GM19099 (cell line): ENCODE data around the gene PABPN1.

ENCODE experiments used
- POLR2A ChIP-seq: IDR thresholded peaks from 3 replicates; pipeline ENCODE4 v1.6.1; 2011; ENCODE audit warnings: low read depth; ENCODE audit not compliant: insufficient read length; ENCODE audit errors: extremely low read depth

PABPN1 gene

GRCh38 chr14:23358553-23359166 lies 37.4 kb downstream of the PABPN1 start:
- TF ChIP-seq POLR2A: no peak

- no peak for TF ChIP-seq POLR2A
These were observed 37.9 kb downstream of the PABPN1 start for GRCh38 chr14:23359167-23359626.

GRCh38 chr14:23359722-23360447 lies 38.6 kb downstream of the PABPN1 start:
- no peak for TF ChIP-seq POLR2A

DNA sequence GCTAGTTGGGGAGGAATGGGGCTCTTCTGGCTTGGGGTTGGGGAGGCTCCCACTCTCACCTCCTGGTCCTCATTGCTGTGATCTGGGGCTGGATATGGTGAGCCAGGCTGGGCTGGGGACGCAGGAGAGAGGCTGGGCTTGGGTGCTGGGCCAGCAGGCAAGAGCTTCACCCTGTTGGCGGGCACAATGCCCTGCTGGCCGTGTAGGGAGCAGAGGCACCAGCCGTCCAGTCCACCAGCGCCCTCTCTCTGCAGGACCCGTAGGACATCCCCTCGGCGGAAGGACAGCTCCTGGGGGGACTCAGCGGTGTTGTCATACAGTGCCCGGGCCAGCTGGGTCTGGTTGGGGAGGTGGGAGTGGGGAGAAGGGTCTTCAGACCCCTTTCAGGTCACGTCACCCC lies 39.2 kb downstream of the PABPN1 start:
- TF ChIP-seq POLR2A: no peak

DNA sequence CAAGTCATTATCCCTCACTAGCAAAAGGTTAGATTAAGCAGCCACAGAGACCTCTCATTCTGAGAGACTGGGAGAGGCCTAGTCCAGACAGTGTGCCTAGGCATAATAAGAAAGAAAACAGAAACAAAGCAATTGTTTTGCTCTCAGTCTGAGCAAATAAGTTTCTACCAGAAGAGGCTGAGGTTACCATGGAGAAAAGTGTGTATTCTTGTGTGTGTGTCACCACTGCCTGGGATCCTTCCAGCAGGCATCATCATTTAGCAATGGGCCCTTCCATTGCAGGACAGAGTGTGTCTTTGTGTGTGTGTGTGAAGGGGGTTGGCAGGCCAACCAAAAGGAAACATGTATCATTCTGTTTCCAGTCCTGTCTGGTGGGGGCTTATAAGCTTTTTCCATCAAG lies 40.1 kb downstream of the PABPN1 start:
- TF ChIP-seq POLR2A: no peak

DNA sequence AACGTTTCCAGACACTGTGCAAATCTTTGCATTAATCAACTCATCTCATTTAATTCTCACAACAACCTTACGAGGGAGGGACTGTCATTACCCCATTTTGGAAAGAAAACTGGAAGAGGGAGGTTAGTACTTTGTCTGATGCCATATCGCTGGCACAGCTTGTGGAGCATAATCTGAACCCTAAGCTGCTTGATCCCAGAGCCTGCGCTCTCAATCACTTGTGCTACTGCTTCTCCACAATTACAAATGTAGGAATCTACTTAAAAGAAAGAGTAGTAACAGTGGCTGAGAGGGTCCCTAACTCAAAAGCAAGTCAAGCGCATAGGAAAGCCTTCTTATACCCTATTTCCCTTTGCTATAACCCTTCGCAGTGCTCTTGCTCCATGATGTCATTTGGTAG lies 40.5 kb downstream of the PABPN1 start:
- TF ChIP-seq POLR2A: no peak

DNA sequence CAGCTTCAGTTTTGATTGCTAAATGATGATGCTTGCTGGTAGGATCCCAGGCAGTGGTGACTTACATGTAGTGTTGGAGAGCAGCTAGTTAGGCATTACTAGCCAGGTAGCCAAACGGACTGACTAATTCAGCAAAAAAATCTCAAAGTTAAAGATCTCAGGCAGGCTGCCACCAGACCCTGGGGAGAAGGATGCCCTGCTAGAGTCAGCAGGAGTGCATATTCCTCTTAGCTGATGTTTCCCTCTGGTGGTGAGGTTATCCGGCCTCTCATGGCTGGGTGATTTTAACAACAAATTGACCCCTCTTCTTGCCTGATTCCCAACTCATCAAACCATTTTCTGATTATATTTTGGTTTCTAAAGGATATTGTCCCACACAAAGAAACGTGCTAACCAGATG lies 40.9 kb downstream of the PABPN1 start:
- no peak for TF ChIP-seq POLR2A

GRCh38 chr14:23364164-23365035 lies 43.1 kb downstream of the PABPN1 start:
- no peak for TF ChIP-seq POLR2A

- TF ChIP-seq POLR2A: no peak
These were observed 43.9 kb downstream of the PABPN1 start, which contains the start of gene EFS for GRCh38 chr14:23365036-23365731. Gene EFS (minus strand): TSS chr14:23365172. CDS start chr14:23365025, 147 bp downstream.

- TF ChIP-seq POLR2A: no peak
These were observed 44.6 kb downstream of the PABPN1 start for GRCh38 chr14:23365732-23366425.

- TF ChIP-seq POLR2A: no peak
These were observed 45.2 kb downstream of the PABPN1 start for GRCh38 chr14:23366426-23366921.

GRCh38 chr14:23370221-23370620 lies 49.0 kb downstream of the PABPN1 start:
- TF ChIP-seq POLR2A: no peak

DNA sequence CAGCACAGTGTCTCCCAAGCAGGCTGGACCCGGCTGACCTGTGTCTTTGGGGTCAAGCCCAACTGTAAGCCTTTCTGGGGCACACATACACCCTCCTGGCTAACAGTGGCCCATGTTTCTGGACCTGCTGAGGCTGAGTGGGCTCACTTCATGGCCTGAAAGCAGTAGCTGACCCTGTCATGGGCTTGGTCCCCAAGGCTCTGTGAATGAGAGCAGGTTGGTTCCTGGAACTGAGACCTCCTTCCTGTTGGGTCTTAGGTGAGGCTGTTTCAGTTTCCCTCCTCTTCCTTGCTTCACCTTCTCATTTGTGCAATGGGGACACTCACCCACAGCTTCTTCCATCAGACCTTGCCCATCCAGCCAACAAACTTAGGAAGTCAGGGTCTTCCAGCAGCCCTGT lies 50.6 kb downstream of the PABPN1 start:
- TF ChIP-seq POLR2A: no peak

GRCh38 chr14:23372509-23372908 lies 51.3 kb downstream of the PABPN1 start, which contains the start of gene IL25:
Gene IL25 (plus strand): TSS chr14:23372809.
- TF ChIP-seq POLR2A: no peak
